Activated CD8-positive, alpha-beta memory T cell treated with anti-CD3 and anti-CD28 coated beads for 48 hours (primary cell): ENCODE results near the gene DNAJC19.
A peak's percentile ranks its signal among the peaks of the same experiment; 100 is the strongest.
"Not testable (repeated sequence)": the region's sequence is repeated elsewhere in the genome, so short reads cannot be mapped to it uniquely, and the experiment has no call there.

ENCODE experiments used
- DNase-seq, 3 experiments: peaks; one replicate each; pipeline ENCODE4 v3.0.0-alpha.2; 2020; ENCODE audit warnings: low read depth in 2 of 3, low spot score in 2 of 3

Gene DNAJC19

GRCh38 chr3:180989291-180990163 lies at the start of gene DNAJC19:
Gene DNAJC19 (minus strand): TSS chr3:180989736. CDS start chr3:180989602, 134 bp downstream.
- DNase-seq = peak; percentile 49 to 74 (median 72)

DNA sequence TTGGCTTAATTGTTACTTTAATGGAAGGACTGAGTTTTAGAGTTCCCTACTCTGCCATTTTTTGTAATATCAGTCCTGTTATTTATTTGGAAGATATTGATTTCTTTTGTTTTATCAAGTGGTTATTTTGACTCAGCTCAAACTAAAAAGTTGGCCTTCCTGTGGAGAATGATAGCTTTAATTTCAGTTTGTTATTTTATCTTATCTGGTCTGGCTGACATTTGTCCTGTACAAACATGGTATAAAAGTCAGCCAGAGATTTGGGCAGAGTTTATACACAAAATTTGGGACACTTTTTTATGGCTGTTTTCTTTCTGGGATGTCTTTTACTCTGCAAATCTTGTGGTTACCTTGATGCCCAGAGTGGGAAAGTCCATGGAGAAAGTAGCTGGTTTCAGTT lies 41.4 kb upstream of the DNAJC19 start:
- no peak for DNase-seq

DNA sequence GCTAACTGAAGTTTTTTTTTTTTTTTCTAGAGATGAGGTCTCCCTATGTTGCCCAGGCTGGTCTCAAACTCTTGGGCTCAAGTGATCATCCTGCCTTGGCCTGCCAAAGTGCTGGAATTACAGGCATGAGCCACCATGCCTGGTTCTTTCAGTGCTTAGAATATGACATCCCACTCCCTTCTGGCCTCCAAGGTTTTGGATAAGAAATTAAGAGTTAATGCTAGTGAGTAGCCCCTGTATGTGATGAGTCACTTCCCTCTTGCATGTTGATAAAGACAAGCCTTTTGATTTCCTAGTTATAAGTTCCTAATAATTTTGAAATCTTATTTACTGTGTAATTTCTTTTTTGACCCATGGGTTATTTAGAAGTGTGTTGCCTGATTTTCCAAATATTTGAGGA lies 35.7 kb upstream of the DNAJC19 start:
- no peak for DNase-seq

DNA sequence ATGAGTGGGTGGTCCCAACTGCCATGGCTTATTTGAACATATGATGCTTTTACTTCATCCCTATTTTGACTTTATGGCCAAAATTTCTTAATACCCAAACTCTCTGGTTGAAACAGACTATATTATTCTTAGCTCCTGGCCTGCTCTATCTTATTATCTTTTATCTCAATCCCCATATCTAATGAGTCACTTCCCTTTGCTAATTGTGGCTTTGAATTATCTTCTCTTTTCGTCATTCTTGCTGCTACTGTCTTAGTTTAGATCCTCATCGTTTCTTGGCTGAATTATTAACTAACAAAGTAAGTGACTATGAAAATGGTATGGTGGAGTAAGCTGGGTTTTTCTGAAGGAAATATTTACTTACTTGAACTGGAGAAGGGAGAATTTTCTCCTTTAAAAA lies 28.2 kb upstream of the DNAJC19 start:
- no peak for DNase-seq

- no peak for DNase-seq
Measured at GRCh38 chr3:181009225-181009624, 19.7 kb upstream of the DNAJC19 start.

- DNase-seq = no peak
Measured at GRCh38 chr3:181008796-181009195, 19.3 kb upstream of the DNAJC19 start.

- DNase-seq = no peak
Measured at GRCh38 chr3:181007262-181007661, 17.7 kb upstream of the DNAJC19 start.

- DNase-seq = no peak
Measured at GRCh38 chr3:181006541-181006940, 17.0 kb upstream of the DNAJC19 start.

DNA sequence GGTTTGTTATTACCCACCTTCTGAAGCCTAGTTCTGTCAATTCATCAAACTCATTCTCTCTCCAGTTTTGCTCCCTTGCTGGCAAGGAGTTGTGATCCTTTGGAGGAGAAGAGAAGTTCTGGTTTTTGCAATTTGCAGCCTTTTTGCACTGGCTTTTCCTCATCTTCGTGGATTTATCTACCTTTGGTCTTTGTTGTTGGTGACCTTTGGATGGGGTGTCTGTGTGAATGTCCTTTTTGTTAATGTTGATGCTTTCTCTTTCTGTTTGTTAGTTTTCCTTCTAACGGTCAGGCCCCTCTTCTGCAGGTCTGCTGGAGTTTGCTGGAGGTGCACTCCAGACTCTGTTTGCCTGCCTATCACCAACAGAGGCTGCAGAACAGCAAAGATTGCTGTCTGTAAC lies 13.9 kb upstream of the DNAJC19 start:
- DNase-seq = not testable (repeated sequence)

- not testable (repeated sequence) for DNase-seq
Measured at GRCh38 chr3:181002331-181002730, 12.8 kb upstream of the DNAJC19 start.

DNA sequence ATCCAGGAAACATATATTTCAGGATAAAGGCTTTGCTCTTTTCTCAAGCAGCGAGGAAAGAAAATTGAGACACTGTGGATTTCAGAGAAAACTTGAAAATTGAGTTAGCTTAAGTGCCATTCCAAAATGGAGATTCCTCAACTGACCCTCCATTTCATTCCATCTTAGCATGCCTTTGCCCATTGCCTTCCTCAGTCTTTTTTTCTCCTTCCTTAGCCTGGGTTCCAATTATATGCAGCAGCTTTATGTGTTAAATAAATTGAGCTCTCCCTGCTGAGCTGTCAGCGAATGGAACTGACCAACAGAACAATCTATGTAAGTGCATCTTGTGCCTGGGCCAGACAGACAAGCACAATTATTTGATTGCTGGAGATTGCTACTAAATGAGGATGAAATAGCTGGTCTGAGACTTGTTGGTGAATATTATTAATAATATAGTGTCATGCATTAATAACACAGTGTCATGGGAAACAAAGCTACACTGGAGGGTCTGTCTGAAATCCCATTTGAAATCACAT lies 6.9 kb upstream of the DNAJC19 start:
- no peak for DNase-seq

- no peak for DNase-seq
Measured at GRCh38 chr3:180990505-180990904, 969 bp upstream of the DNAJC19 start.

- DNase-seq = no peak
Measured at GRCh38 chr3:180987344-180987743, 2.2 kb downstream of the DNAJC19 start.

DNA sequence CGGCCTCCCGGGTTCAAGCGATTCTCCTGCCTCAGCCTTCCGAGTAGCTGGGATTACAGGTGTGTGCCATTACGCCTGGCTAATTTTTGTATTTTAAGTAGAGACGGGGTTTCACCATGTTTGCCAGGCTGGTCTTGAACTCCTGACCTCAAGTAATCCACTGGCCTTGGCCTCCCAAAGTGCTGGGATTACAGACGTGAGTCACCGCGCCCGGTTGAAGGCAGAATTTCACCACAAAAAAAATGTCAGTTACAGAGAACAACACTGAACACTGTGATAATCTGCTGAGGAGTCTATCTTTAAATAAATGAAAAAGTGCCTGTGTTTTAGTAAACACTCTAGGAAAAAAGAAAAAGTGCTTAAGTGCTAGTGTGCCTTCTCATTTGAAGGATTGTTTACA lies 3.2 kb downstream of the DNAJC19 start:
- DNase-seq = not testable (repeated sequence)

DNA sequence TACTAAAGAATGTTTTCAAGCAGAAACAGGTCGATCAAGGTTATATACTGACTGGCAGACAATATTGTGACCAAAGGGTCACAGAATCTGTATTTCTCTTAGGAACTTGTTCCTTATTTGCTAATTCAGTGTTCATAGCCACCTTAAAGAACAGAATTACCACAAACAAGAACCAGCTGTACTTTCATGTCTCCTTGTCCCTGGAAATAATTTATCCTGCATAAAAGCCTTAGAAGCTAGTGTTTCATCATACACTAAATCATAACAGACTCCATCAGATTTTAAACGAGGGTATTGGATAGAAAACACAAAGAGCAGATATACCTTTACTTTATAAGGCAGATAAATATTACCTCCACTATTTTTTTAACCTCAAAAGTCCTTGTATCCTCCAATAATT lies 6.4 kb downstream of the DNAJC19 start:
- DNase-seq = no peak

DNA sequence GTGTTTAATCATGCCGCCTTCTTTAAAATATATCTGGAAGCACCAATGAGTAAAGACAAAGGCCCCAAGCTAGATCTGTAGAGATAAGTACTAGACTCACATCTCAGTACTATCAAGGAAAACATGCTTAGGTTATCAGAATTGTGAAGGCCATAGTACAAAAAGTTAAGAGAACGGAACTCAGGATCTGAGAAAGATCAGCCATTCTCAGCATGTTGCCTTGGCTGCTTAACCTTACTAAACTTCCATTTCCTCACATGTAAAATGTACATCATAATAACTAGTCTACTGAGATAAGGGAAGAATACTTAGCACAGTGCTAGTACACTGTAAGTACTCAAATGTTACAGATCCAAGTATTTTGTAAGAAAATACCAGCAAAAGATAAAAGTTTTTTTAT lies 7.6 kb downstream of the DNAJC19 start:
- DNase-seq = no peak

- no peak for DNase-seq
Measured at GRCh38 chr3:180980611-180981010, 8.9 kb downstream of the DNAJC19 start.

- no peak for DNase-seq
Measured at GRCh38 chr3:180979961-180980360, 9.6 kb downstream of the DNAJC19 start.

- no peak for DNase-seq
Measured at GRCh38 chr3:180977498-180977897, 12.0 kb downstream of the DNAJC19 start.

DNA sequence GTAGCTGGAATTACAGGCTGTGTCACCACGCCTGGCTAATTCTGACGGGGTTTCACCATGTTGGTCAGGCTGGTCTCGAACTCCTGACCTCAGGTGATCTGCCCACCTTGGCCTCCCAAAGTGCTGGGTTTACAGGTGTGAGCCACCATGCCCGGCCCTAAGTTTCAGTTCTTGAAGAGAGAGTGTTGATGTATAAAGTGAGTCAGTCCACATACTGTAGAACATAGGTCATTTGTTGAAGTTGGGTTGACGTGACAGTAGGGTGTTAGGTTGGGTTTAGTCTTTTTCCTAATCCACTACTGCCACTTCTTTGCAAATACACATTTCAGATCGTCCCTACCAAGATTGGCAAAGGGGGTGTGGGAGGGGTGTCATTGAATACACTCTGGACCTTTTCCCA lies 15.2 kb downstream of the DNAJC19 start:
- no peak for DNase-seq

- DNase-seq = no peak
Measured at GRCh38 chr3:180973543-180973942, 16.0 kb downstream of the DNAJC19 start.

DNA sequence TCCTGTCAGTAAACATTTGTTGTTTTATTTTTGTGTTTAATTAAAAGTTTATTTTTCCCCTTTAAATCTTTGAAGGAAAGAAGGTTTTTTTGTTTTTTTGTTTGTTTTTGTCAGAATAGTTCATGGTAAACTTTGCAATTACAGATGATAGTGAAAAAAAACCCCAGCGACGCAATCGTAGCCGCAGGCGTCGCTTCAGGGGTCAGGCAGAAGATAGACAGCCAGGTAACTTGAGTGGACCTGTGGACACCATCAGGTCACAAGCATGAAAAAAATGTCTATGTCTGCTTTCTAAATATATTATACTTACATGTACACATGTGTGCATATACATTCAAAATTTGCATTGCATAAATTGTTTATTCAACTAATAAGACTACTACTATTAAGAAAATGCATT lies 18.6 kb downstream of the DNAJC19 start:
- DNase-seq = no peak

DNA sequence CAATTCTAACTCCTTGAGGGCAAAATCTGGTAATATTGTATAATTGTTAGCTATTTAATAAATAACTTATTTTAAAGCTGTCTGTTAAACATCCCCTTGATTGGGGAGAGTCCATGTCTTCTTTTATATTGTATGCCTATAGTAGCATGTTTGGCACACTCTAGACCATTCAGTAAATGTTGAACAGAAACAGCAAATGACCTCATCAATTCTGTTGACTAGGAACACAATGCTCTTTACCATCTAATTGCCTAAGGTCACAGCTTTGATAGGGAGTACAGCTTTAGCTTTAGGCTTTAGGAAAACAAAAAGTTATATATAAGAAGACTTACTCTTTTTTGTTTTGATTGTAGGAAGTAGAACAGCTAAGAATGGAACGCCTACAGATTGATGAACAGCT lies 27.0 kb downstream of the DNAJC19 start:
- no peak for DNase-seq
